Neural cell (in vitro differentiated cells): Measurements from ENCODE around the gene NTNG1. TPM values are rescaled to one million over a fixed set of nuclear protein-coding genes. Genes with fewer than 3 reads are reported as not detected.

Experiments
- H2AFZ ChIP-seq: fragments of 200-600, 300-800 bp; sonication (generic), shearing (Covaris generic); 2 replicates; pipeline ENCODE4 v1.6.0; 2014; ENCODE audit warnings: low read depth, mild to moderate bottlenecking, antibody characterized with exemption, low read length, moderate library complexity
- H3F3A ChIP-seq: fragments of 200-600 bp; shearing (Covaris generic); 2 replicates; pipeline ENCODE4 v1.6.1; 2016; ENCODE audit warnings: mild to moderate bottlenecking, moderate library complexity, mixed read lengths, antibody characterized with exemption, low read length; ENCODE audit not compliant: insufficient read depth, poor library complexity, severe bottlenecking
- H3K27ac ChIP-seq: fragments of 200-600, 300-800 bp; sonication (generic), shearing (Covaris generic); 2 replicates; pipeline ENCODE4 v1.5.1; 2014; ENCODE audit warnings: mild to moderate bottlenecking, low read length, moderate library complexity
- H3K27me3 ChIP-seq: fragments of 300-800, 200-600 bp; sonication (generic), shearing (Covaris generic); 2 replicates; pipeline ENCODE4 v1.6.0; 2014; ENCODE audit warnings: mild to moderate bottlenecking, low read depth, low read length, moderate library complexity; ENCODE audit not compliant: insufficient read depth
- H3K36me3 ChIP-seq: fragments of 300-800, 200-600 bp; sonication (generic), shearing (Covaris generic); 2 replicates; pipeline ENCODE4 v1.5.1; 2014; ENCODE audit warnings: mild to moderate bottlenecking, antibody characterized with exemption, low read length, moderate library complexity; ENCODE audit not compliant: insufficient read depth
- H3K4me2 ChIP-seq: fragments of 300-800, 200-600 bp; sonication (generic), shearing (Covaris generic); 2 replicates; pipeline ENCODE4 v1.6.0; 2014; ENCODE audit warnings: mild to moderate bottlenecking, low read length
- H3K4me3 ChIP-seq: fragments of 300-800, 200-600 bp; sonication (generic), shearing (Covaris generic); 2 replicates; pipeline ENCODE4 v1.5.1; 2014; ENCODE audit warnings: mild to moderate bottlenecking, low read length, moderate library complexity
- H3K79me2 ChIP-seq: fragments of 200-600 bp; shearing (Covaris generic); replicated peaks from 2 replicates; pipeline ENCODE4 v1.6.0; 2014; ENCODE audit warnings: mild to moderate bottlenecking, low read length, moderate library complexity; ENCODE audit not compliant: insufficient read depth
- H3K9ac ChIP-seq: fragments of 300-800, 200-600 bp; sonication (generic), shearing (Covaris generic); 2 replicates; pipeline ENCODE4 v1.6.1; 2016; ENCODE audit warnings: mild to moderate bottlenecking, low read length, mixed read lengths
- H3K9me2 ChIP-seq: fragments of 200-600 bp; shearing (Covaris generic); 2 replicates; pipeline ENCODE4 v1.6.1; 2016; ENCODE audit warnings: mild to moderate bottlenecking, low read length, mixed read lengths; ENCODE audit not compliant: insufficient read depth
- H3K9me3 ChIP-seq: fragments of 200-600, 300-800 bp; sonication (generic), shearing (Covaris generic); 2 replicates; pipeline ENCODE4 v1.6.1; 2016; ENCODE audit warnings: mild to moderate bottlenecking, mixed run types, low read length, moderate library complexity, mixed read lengths
- H4K20me1 ChIP-seq: fragments of 200-600 bp; shearing (Covaris generic); 2 replicates; pipeline ENCODE4 v1.6.1; 2016; ENCODE audit warnings: mild to moderate bottlenecking, mixed run types; ENCODE audit not compliant: insufficient read depth
- CTCF ChIP-seq: fragments of 450-650 bp; IDR thresholded peaks from 2 replicates; pipeline ENCODE4 v1.5.1; 2014; ENCODE audit warnings: antibody characterized with exemption, mild to moderate bottlenecking, moderate library complexity; ENCODE audit not compliant: poor library complexity, severe bottlenecking
- EP300 ChIP-seq: fragments of 450-650 bp; conservative IDR thresholded peaks from 2 replicates; pipeline ENCODE4 v1.6.1; 2014; ENCODE audit warnings: antibody characterized with exemption, mild to moderate bottlenecking, moderate library complexity; ENCODE audit not compliant: poor library complexity, severe bottlenecking
- EZH2 ChIP-seq: fragments of 200-600, 300-800 bp; shearing (Covaris generic), sonication (generic); IDR thresholded peaks from 2 replicates; pipeline ENCODE4 v1.6.1; 2014; ENCODE audit warnings: antibody characterized with exemption, low read length, borderline replicate concordance, mild to moderate bottlenecking; ENCODE audit not compliant: insufficient read depth, poor library complexity, severe bottlenecking
- MXI1 ChIP-seq: fragments of 450-650 bp; conservative IDR thresholded peaks from 2 replicates; pipeline ENCODE4 v1.6.1; 2014; ENCODE audit warnings: antibody characterized with exemption, mild to moderate bottlenecking; ENCODE audit not compliant: poor library complexity, severe bottlenecking
- POLR2AphosphoS5 ChIP-seq: IDR thresholded peaks from 2 replicates; pipeline ENCODE4 v1.6.1; 2012
- RAD21 ChIP-seq: fragments of 450-650 bp; conservative IDR thresholded peaks from 2 replicates; pipeline ENCODE4 v1.6.1; 2014; ENCODE audit warnings: antibody characterized with exemption, mild to moderate bottlenecking, moderate library complexity
- REST ChIP-seq: IDR thresholded peaks from 2 replicates; pipeline ENCODE4 v1.6.1; 2012; ENCODE audit warnings: borderline replicate concordance
- SMC3 ChIP-seq: fragments of 450-650 bp; conservative IDR thresholded peaks from 2 replicates; pipeline ENCODE4 v1.6.1; 2014; ENCODE audit warnings: antibody characterized with exemption, mild to moderate bottlenecking, moderate library complexity; ENCODE audit not compliant: poor library complexity
- TAF1 ChIP-seq: IDR thresholded peaks from 2 replicates; pipeline ENCODE4 v1.6.1; 2012; ENCODE audit warnings: low read depth
- polyA plus RNA-seq: library from polyadenylated mRNA; depleted of rRNA; stranded (reverse); fragments of >200 nt; gene quantifications from 2 replicates; pipeline ENCODE4 v1.2.3, GENCODE V29; 2014

Gene NTNG1
- polyA plus RNA-seq, 1 donor from 2014 or later = not detected

DNA sequence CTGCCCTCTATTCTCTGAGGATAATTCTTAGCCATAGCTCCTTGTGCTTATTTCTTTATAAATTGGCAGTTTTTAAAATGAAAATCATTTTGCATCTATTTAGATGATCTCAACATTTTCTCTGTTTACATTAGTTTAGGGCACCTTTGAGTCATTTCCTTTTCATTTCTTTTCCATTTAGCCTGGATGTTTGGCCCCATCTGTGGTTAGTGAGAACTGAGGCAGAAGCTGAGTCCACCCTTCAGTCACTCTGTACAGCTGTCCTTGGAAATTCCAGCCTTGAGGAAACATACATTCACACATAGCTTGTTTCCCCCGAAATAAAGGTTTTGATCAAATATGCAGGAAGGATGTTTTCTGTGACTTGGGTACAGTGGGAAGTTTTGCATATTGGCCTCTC, 123.7 kb downstream of the NTNG1 start:
- H3K4me2 ChIP-seq = no peak overlapping the region
- H3K9ac ChIP-seq = no peak overlapping the region
- no peaks in the 10 kb centered on the region for H3K9me2 ChIP-seq
- H3K9me3 ChIP-seq = no peaks in the 10 kb centered on the region
- no peak overlapping the region for H2AFZ ChIP-seq
- H3K4me3 ChIP-seq = no peak overlapping the region
- H3K27ac ChIP-seq = no peak overlapping the region
- TF ChIP-seq MXI1 (no peak), EZH2 (no peak), RAD21 (no peak), CTCF (no peak), REST (no peak), EP300 (no peak), TAF1 (no peak), SMC3 (no peak), POLR2AphosphoS5 (no peak)
- H3K79me2 ChIP-seq = no peaks in the 10 kb centered on the region
- H3K36me3 ChIP-seq = no peaks in the 10 kb centered on the region
- H3F3A ChIP-seq = no peaks in the 10 kb centered on the region
- no peaks in the 10 kb centered on the region for H3K27me3 ChIP-seq
- H4K20me1 ChIP-seq = no peaks in the 10 kb centered on the region

GRCh38 chr1:107267489-107267888, 126.7 kb downstream of the NTNG1 start:
- Histone ChIP-seq H2AFZ (no peak overlapping the region), H3F3A (no peaks in the 10 kb centered on the region)

More at GRCh38 chr1:107267489-107267888, 126.7 kb downstream of the NTNG1 start:
- Histone ChIP-seq H3K9me2 (no peaks in the 10 kb centered on the region), H3K79me2 (no peaks in the 10 kb centered on the region), H3K9me3 (no peaks in the 10 kb centered on the region), H3K27me3 (no peaks in the 10 kb centered on the region), H3K4me2 (no peak overlapping the region), H3K27ac (no peak overlapping the region), H3K36me3 (no peaks in the 10 kb centered on the region), H4K20me1 (no peaks in the 10 kb centered on the region), H3K4me3 (no peak overlapping the region), H3K9ac (no peak overlapping the region)
- TF ChIP-seq MXI1 = no peak
- TF ChIP-seq SMC3 = no peak
- TF ChIP-seq CTCF = no peak
- TF ChIP-seq EP300 = no peak
- TF ChIP-seq RAD21 = no peak
- no peak for TF ChIP-seq TAF1
- no peak for TF ChIP-seq REST
- TF ChIP-seq POLR2AphosphoS5 = no peak
- no peak for TF ChIP-seq EZH2
